ENCODE data around the gene SNCA.
A peak's percentile ranks its signal among the peaks of the same experiment; 100 is the strongest.

The SNCA gene

DNA sequence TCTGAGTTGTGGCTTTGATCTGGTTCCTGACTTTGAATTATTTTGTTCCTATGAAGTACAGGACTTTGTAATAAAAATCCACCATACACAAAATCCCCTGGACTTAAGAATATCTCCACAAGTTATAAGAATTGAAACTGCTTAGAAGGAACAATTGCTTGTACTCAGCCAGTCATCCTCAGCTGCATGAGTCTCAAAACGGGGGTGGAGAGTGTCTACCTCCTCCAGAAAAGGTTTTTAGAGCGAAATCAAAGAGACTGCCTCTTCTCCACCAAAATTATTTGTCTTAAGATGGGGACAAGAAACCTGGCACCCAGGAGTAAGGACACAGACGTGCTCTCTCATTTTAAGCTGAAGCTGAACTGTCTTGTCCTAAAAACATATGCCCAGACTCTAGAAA, 74.7 kb downstream of the SNCA start:
- TF ChIP-seq, protein P1, sequence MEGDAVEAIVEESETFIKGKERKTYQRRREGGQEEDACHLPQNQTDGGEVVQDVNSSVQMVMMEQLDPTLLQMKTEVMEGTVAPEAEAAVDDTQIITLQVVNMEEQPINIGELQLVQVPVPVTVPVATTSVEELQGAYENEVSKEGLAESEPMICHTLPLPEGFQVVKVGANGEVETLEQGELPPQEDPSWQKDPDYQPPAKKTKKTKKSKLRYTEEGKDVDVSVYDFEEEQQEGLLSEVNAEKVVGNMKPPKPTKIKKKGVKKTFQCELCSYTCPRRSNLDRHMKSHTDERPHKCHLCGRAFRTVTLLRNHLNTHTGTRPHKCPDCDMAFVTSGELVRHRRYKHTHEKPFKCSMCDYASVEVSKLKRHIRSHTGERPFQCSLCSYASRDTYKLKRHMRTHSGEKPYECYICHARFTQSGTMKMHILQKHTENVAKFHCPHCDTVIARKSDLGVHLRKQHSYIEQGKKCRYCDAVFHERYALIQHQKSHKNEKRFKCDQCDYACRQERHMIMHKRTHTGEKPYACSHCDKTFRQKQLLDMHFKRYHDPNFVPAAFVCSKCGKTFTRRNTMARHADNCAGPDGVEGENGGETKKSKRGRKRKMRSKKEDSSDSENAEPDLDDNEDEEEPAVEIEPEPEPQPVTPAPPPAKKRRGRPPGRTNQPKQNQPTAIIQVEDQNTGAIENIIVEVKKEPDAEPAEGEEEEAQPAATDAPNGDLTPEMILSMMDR (IDR thresholded peaks at IDR 0.05; ENCODE audit: control insufficient read depth, extremely low read depth, insufficient read depth) = no peak
- no peak overlapping the region for H3K4me3 ChIP-seq (ENCODE audit: low read depth, low read length)
- no peak for DNase-seq (ENCODE audit: low read depth)

DNA sequence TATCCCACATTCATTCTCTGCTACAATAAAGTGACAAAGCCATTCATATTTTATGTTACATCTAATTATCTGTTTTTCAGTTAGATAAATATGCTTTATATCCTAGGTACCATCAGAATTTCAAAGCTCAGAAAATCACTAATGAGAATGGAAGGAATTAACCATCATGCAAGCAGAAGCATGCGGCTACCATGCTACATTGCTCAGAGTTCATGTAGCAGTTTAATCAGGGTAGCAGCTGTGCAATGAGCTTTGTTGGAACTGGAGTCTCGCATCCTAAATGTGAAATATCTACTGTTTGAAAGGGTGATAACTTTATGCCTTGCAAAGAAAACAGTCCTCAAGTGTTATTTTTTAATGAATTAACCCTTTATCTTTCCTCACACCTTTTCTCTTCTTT, 77.5 kb downstream of the SNCA start:
- no peak overlapping the region for H3K4me3 ChIP-seq (ENCODE audit: low read depth, low read length)
- TF ChIP-seq, protein P1 (IDR thresholded peaks at IDR 0.05; ENCODE audit: control insufficient read depth, extremely low read depth, insufficient read depth) = no peak
- no peak for DNase-seq (ENCODE audit: low read depth)

DNA sequence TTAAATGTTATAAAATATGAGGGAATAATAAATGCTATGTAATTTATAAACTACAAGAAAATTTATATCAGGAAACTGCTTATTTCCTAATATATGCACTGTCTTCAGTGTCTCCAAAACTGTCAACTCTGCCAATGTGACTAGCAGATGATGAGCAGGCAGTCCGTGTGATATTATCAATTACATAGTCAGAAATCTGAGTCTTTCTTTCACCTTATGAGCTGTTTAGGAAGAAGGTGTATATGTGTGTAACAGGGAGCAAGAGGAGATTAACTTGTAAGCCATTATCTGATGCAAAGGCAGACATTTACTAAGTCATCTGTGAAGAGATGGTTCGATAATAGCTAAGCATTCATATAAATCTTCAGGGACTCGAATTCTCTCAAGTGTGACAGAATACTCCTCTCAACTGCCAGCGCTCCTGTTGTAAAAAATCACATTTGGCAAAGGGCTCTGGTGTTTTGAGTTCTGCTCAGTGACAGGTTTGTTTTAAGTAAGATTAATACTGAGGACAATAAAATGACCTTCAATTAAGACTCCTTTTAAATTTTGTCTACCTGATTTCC, 79.7 kb downstream of the SNCA start:
- peak; percentile 38 for DNase-seq (ENCODE audit: low read depth)
- TF ChIP-seq, protein P1 (IDR thresholded peaks at IDR 0.05; ENCODE audit: control insufficient read depth, extremely low read depth, insufficient read depth) = no peak
- no peak overlapping the region for H3K4me3 ChIP-seq (ENCODE audit: low read depth, low read length)

DNA sequence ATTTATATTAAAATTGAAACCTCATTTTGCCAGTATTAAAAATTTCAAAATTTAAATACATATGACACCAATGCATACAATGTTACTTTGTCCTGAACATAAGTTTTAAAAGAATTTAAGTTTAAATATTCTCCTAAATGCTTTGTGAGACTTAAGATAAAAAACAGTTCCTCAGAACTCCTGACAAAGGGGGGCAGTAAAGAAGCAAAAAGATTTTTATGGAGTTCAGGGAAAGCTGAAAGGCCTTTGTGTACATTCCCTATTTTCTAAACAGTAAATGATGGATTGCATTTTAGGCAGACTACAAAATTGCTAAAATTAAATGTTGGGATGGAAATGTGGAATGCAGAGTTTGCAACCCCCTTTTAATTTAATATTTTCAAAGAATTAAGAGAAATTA, 81.7 kb downstream of the SNCA start:
- no peak overlapping the region for H3K4me3 ChIP-seq (ENCODE audit: low read depth, low read length)
- TF ChIP-seq, protein P1 (IDR thresholded peaks at IDR 0.05; ENCODE audit: control insufficient read depth, extremely low read depth, insufficient read depth) = 0 out of 2 replicates have a peak, but pooled peaks have one; percentile 3
- DNase-seq (ENCODE audit: low read depth) = no peak

DNA sequence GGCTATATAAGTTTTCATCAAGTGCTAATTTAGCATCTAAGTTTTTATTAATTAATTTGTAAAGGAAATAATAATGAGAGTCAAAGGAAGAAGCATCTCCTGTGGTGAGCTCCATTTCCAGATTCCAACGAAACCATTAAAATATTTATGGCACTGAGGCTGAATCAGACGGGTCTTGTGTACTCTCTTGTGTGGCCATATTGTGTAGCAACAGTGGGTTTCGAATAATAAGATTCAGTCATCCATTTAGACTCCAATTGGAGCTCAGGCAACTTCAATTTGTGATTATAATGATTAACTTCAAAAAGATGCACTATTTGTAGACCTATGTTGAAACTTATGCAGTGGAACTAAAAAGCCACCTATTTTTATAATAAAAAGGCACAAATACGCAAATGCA, 82.4 kb downstream of the SNCA start:
- no peak for DNase-seq (ENCODE audit: low read depth)
- TF ChIP-seq, protein P1 (IDR thresholded peaks at IDR 0.05; ENCODE audit: control insufficient read depth, extremely low read depth, insufficient read depth) = no peak
- no peak overlapping the region for H3K4me3 ChIP-seq (ENCODE audit: low read depth, low read length)

DNA sequence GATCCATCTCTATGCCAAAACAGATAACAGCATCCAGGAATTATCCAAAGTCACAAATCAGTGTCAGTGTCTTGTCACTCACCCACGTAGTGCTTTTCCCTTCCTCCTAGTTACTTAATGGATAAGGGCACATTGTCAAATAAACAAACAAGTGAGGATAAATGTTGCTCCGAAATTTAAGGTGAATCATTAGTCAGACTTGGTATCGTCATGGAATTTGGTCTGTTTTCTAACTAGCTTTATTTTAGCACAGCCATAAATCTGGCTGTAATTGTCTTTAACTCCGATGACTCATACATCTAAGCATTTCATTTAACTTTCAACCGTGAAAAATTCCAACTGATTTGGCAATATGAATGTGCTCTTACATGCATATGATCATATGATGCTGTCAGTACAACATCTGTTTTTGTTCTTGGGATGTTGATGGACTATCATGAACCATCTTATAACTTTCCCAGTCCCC, 83.3 kb downstream of the SNCA start:
- TF ChIP-seq, protein P1 (IDR thresholded peaks at IDR 0.05; ENCODE audit: control insufficient read depth, extremely low read depth, insufficient read depth) = no peak
- no peak overlapping the region for H3K4me3 ChIP-seq (ENCODE audit: low read depth, low read length)
- no peak for DNase-seq (ENCODE audit: low read depth)
